Suppressor macrophage treated with lipopolysaccharide for 4 hours (primary cell): ENCODE data around the gene PLEKHA5.
"Not testable (repeated sequence)": the region's sequence is repeated elsewhere in the genome, so short reads cannot be mapped to it uniquely, and the experiment has no call there.

Experiments used
- DNase-seq: peaks from one replicate; pipeline ENCODE4 v3.0.0-alpha.2; 2020

PLEKHA5 gene

GRCh38 chr12:19351346-19351745 lies 221.8 kb downstream of the PLEKHA5 start:
- DNase-seq, result no peak

- no peak for DNase-seq
Observed at GRCh38 chr12:19369691-19370148, 240.2 kb downstream of the PLEKHA5 start.

- DNase-seq, result no peak
Observed at GRCh38 chr12:19373586-19373985, 244.1 kb downstream of the PLEKHA5 start.

- DNase-seq, result no peak
Observed at GRCh38 chr12:19375888-19376287, 246.4 kb downstream of the PLEKHA5 start.

GRCh38 chr12:19376691-19377090 lies 247.2 kb downstream of the PLEKHA5 start:
- no peak for DNase-seq

- peak; percentile 27 for DNase-seq
Observed at GRCh38 chr12:19382111-19382526, 252.6 kb downstream of the PLEKHA5 start.

- no peak for DNase-seq
Observed at GRCh38 chr12:19382563-19382962, 253.0 kb downstream of the PLEKHA5 start.

GRCh38 chr12:19387161-19387560 lies 257.6 kb downstream of the PLEKHA5 start:
- DNase-seq, result no peak

GRCh38 chr12:19388131-19388549 lies 258.6 kb downstream of the PLEKHA5 start:
- DNase-seq, result no peak

- DNase-seq, result no peak
Observed at GRCh38 chr12:19390051-19390598, 260.6 kb downstream of the PLEKHA5 start.

GRCh38 chr12:19392644-19393043 lies 263.1 kb downstream of the PLEKHA5 start:
- DNase-seq, result not testable (repeated sequence)

- DNase-seq, result no peak
Observed at GRCh38 chr12:19394385-19394784, 264.9 kb downstream of the PLEKHA5 start.

- DNase-seq, result no peak
Observed at GRCh38 chr12:19397534-19397933, 268.0 kb downstream of the PLEKHA5 start.

GRCh38 chr12:19398376-19399363 lies 269.1 kb downstream of the PLEKHA5 start:
- no peak for DNase-seq

- not testable (repeated sequence) for DNase-seq
Observed at GRCh38 chr12:19400649-19401285, 271.2 kb downstream of the PLEKHA5 start.

- DNase-seq, result no peak
Observed at GRCh38 chr12:19402211-19402610, 272.7 kb downstream of the PLEKHA5 start.

- DNase-seq, result no peak
Observed at GRCh38 chr12:19402743-19403431, 273.4 kb downstream of the PLEKHA5 start.

- DNase-seq, result no peak
Observed at GRCh38 chr12:19404242-19404880, 274.8 kb downstream of the PLEKHA5 start.

- no peak for DNase-seq
Observed at GRCh38 chr12:19409376-19409775, 279.8 kb downstream of the PLEKHA5 start.

GRCh38 chr12:19410211-19410610 lies 280.7 kb downstream of the PLEKHA5 start:
- no peak for DNase-seq

- no peak for DNase-seq
Observed at GRCh38 chr12:19410629-19411185, 281.2 kb downstream of the PLEKHA5 start.
